Effector memory CD4-positive, alpha-beta T cell (primary cell): ENCODE results near the gene OXSR1.

ENCODE experiments used
- DNase-seq, 3 donors: peaks; one replicate each; pipeline ENCODE4 v3.0.0-alpha.2; 2020
- H3K27ac ChIP-seq: 2 replicates; pipeline ENCODE4 v1.7.0; 2013; ENCODE audit warnings: mild to moderate bottlenecking, low read length, moderate library complexity; ENCODE audit not compliant: insufficient read depth, poor library complexity, severe bottlenecking
- H3K27me3 ChIP-seq: replicated peaks from 2 replicates; pipeline ENCODE4 v1.7.0; 2013; ENCODE audit warnings: mild to moderate bottlenecking, low read length; ENCODE audit not compliant: insufficient read depth, control insufficient read depth, poor library complexity, severe bottlenecking
- H3K36me3 ChIP-seq: 2 replicates; pipeline ENCODE4 v1.7.0; 2013; ENCODE audit warnings: mild to moderate bottlenecking, low read length, moderate library complexity; ENCODE audit not compliant: control insufficient read depth, insufficient read depth
- H3K4me1 ChIP-seq: 2 replicates; pipeline ENCODE4 v1.7.0; 2013; ENCODE audit warnings: low read length, mild to moderate bottlenecking; ENCODE audit not compliant: control insufficient read depth, insufficient read depth, poor library complexity, severe bottlenecking
- H3K4me3 ChIP-seq: 2 replicates; pipeline ENCODE4 v1.7.0; 2013; ENCODE audit warnings: low read length, low read depth, mild to moderate bottlenecking; ENCODE audit not compliant: insufficient read depth, poor library complexity, severe bottlenecking
- H3K9me3 ChIP-seq: 2 replicates; pipeline ENCODE4 v1.7.0; 2013; ENCODE audit warnings: mild to moderate bottlenecking, low read length, moderate library complexity; ENCODE audit not compliant: control insufficient read depth

OXSR1 gene

DNA sequence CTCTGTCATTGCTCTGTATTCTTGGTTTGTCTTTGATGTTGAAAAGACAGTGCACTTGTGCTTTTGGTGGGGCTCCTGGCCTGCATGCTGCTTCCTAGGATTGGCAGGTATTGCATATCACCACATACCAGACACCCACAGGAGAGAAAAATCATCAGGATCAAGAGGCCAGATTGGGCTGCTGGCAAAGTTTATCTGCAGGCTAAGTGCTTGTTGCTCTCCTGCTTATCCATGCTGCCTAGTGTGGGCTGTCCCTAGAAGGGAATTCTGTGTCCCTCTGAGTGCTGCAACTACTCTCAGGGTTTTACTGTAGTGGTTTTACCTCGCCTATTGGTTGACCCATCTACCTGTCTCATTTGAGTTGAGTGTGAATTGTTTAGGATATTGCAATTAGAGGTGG is 99.4 kb downstream of the OXSR1 start:
- H3K27ac ChIP-seq = no peak overlapping the region

DNA sequence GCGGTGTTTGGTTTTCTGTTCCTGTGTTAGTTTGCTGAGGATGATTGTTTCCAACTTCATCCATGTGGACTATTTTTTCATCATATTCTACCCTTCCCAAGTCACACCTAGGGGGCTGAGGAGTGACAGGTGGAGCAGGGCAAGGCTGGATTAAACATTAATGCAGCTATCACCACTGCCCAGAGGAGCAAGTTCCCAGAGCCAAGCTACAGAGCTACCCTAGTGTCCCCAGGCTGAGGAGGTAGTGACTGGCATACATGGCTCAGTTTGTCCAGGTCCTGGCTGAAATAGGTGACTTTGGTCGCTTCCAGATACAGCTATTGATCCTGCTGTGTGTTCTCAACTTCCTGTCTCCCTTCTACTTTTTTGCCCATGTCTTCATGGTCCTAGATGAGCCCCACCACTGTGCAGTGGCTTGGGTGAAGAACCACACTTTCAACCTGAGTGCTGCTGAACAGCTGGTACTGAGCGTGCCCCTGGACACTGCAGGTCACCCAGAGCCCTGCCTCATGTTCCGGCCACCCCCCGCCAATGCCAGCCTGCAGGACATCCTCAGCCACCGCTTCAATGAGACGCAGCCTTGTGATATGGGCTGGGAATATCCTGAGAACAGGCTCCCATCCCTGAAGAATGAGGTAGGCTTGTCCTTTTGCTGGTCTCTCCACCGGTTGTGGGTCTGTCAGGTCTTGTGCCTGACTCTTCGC is 100.4 kb downstream of the OXSR1 start, which contains the start of gene SLC22A13:
TSS of gene SLC22A13 (plus strand) at position 209 of the 704 bp plus-strand sequence. CDS start at position 258, 49 bp downstream.
- H3K36me3 ChIP-seq = no peaks in the 10 kb centered on the region
- DNase-seq = no peak
- H3K4me1 ChIP-seq = no peaks in the 10 kb centered on the region
- H3K27me3 ChIP-seq = no peaks in the 10 kb centered on the region
- H3K9me3 ChIP-seq = no peaks in the 10 kb centered on the region
- H3K4me3 ChIP-seq = no peak within 1 kb of the TSS
- no peak within 1 kb of the TSS for H3K27ac ChIP-seq

More for the DNA sequence above, 99.4 kb downstream of the OXSR1 start:
- DNase-seq = no peak
- Histone ChIP-seq H3K27me3 (no peaks in the 10 kb centered on the region), H3K9me3 (no peaks in the 10 kb centered on the region), H3K4me3 (no peak overlapping the region), H3K4me1 (no peaks in the 10 kb centered on the region), H3K36me3 (no peaks in the 10 kb centered on the region)

DNA sequence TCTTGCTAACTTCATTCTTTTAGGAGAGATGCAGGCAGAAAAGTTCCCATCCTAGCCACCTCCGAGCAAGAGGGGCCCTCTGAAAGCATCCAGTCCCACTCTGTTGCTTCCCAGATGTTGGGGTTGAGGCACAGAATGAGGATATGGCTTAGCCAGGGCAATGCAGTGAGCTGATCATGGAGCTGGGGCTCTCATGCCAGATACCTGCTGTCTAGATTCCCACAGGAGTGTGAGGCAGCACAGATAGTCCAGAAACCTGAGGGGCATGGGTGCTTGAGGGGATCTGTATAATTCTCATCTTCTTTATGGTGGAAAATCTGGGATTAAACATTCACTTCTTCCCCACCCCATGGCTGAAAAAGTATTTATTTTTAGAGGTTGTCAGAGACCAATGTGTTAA is 101.5 kb downstream of the OXSR1 start:
- Histone ChIP-seq H3K36me3 (no peaks in the 10 kb centered on the region), H3K27ac (no peak overlapping the region), H3K9me3 (no peaks in the 10 kb centered on the region), H3K4me3 (no peak overlapping the region), H3K27me3 (no peaks in the 10 kb centered on the region), H3K4me1 (no peaks in the 10 kb centered on the region)
- no peak for DNase-seq

DNA sequence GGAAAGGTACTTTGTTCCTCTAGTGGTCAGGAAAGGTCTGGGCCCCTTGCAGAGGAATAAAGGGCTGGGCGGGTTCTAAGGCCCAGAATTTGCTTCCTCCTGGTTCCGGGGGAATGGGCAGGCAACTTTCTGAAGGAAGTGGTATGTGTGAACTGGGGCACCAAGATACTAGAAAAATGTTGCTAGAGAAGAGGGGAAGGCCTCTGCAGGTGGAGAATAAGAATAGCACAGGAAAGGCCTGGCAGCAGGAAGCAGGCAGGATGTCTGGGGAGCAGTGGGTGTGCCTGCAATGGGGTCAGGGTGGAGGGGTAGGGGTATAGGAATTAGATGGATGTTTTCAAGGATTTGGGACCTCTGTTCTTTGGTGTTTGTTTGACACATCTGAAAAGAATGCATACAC is 102.3 kb downstream of the OXSR1 start:
- DNase-seq = no peak
- no peaks in the 10 kb centered on the region for H3K4me1 ChIP-seq
- no peak overlapping the region for H3K27ac ChIP-seq

DNA sequence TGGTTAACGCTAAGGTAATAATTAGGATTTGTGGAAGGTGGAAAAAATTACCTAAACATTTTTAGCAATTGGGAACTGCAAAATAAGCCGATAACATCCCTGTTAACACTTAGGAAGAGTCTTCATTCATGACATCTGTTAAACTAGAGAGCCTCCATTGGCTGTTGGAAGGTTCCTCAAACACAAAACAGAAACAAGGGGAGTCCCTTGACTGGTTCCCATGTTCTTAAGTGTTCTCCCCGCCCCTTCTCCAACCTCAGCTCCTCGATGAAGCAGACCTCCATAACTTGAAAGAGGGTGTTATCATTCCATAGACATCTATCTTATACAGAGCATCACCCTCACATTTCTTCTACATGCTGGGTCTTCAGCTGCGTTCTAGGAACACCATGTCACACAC is 102.8 kb downstream of the OXSR1 start:
- no peak for DNase-seq
- Histone ChIP-seq H3K9me3 (no peaks in the 10 kb centered on the region), H3K27ac (no peak overlapping the region), H3K4me1 (no peaks in the 10 kb centered on the region), H3K36me3 (no peaks in the 10 kb centered on the region), H3K4me3 (no peak overlapping the region), H3K27me3 (no peaks in the 10 kb centered on the region)

More for the DNA sequence above, 102.3 kb downstream of the OXSR1 start:
- H3K36me3 ChIP-seq = no peaks in the 10 kb centered on the region
- H3K4me3 ChIP-seq = no peak overlapping the region
- no peaks in the 10 kb centered on the region for H3K27me3 ChIP-seq
- H3K9me3 ChIP-seq = no peaks in the 10 kb centered on the region

DNA sequence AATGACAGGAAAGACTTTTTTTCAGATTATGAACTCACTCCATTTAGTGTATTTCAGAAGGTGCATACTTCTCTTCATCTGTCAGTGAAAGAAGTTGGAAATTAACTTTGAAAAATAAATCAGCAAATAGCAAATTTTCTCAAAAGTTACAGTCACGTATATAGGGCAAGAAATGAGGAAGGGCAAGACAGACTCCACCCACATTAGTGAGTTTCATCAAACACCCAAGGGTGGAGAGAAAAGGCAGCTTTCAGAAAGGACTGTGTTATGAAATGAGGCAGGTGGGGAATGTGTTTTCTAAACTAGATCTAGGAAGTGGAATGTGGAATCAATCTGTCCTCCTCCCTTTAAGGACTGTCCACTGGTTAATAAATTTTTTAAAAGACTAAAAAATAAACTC is 103.2 kb downstream of the OXSR1 start:
- DNase-seq = no peak

DNA sequence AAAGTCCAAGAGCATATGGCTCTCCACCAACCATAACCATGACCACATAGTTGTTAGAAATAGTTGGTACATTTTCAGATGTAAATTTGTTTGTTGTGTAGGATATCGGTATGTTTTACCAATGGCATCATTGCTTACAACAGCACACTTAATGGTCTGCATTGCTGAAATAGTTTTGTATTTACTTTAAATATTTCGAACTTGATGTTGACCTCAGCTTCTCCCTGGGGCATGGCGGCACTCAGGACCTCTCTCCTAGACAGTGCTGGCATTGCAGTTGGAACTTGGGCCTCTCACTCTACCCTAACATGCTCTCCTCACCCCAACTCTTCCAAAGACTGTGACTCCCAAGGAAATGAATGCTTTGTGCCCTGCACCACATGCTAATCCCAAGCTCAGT is 105.3 kb downstream of the OXSR1 start:
- Histone ChIP-seq H3K4me1 (no peaks in the 10 kb centered on the region), H3K36me3 (peaks cover 2% of the 10 kb centered on the region), H3K27ac (no peak overlapping the region), H3K4me3 (no peak overlapping the region), H3K9me3 (no peaks in the 10 kb centered on the region), H3K27me3 (no peaks in the 10 kb centered on the region)
- no peak for DNase-seq

More for the DNA sequence above, 103.2 kb downstream of the OXSR1 start:
- H3K4me3 ChIP-seq = no peak overlapping the region
- H3K9me3 ChIP-seq = no peaks in the 10 kb centered on the region
- H3K4me1 ChIP-seq = no peaks in the 10 kb centered on the region
- H3K36me3 ChIP-seq = no peaks in the 10 kb centered on the region
- no peaks in the 10 kb centered on the region for H3K27me3 ChIP-seq
- no peak overlapping the region for H3K27ac ChIP-seq

DNA sequence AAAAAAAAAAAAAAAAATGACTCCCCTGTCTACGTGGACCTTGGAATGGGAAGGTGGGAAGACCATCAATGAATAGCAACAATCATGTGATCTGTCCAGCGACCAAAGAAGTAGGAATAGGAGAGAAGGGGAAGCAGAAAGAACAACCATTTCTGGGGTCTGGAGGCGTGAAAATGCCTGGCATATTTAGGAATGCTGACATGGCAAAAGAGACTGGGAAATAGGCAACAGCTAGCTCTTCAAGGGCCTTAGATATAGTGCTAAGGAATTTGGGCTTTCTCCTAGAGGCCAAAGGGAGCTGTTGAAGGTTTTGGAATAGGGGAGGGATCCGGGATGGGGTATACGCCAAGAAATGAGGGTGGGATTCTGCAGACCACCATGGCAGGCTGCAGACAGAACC is 106.2 kb downstream of the OXSR1 start:
- no peaks in the 10 kb centered on the region for H3K27me3 ChIP-seq
- no peak for DNase-seq
- H3K27ac ChIP-seq = no peak overlapping the region
- H3K4me1 ChIP-seq = no peaks in the 10 kb centered on the region
- H3K36me3 ChIP-seq = peaks cover 4% of the 10 kb centered on the region
- H3K9me3 ChIP-seq = no peaks in the 10 kb centered on the region
- no peak overlapping the region for H3K4me3 ChIP-seq

DNA sequence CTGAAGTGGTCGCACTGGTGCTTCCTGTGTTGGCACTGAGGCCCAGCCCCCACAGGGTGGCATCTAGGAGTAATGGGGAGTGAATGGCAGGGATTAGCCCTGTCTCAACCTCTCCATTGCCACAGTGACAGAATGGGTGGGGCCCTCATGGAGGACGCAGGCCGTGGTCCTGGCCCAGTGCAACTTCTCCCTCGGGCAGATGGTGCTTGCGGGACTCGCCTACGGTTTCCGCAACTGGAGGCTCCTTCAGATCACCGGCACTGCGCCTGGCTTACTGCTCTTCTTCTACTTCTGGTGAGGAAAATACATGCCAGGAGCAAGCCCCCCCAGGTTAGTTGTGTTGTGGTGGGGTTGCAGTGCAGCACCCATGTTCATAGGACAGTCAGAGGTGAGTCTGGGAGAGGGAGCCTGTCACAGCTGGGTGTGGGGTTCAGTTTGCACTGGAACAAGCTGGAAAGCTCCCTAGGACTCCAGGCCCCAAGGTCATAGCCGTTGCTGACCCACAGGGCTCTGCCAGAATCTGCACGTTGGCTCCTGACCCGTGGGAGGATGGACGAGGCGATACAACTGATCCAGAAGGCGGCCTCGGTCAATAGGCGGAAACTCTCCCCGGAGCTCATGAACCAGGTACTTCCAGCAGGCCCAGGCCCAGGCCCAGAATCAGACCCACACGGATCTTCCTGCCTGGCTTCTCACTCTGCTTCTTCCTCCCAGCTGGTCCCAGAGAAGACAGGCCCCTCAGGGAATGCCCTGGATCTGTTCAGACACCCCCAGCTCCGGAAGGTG is 109.7 kb downstream of the OXSR1 start:
- no peaks in the 10 kb centered on the region for H3K4me1 ChIP-seq
- no peak overlapping the region for H3K27ac ChIP-seq
- no peaks in the 10 kb centered on the region for H3K27me3 ChIP-seq
- no peak overlapping the region for H3K4me3 ChIP-seq
- no peaks in the 10 kb centered on the region for H3K9me3 ChIP-seq
- H3K36me3 ChIP-seq = peaks cover 4% of the 10 kb centered on the region
- DNase-seq = no peak

DNA sequence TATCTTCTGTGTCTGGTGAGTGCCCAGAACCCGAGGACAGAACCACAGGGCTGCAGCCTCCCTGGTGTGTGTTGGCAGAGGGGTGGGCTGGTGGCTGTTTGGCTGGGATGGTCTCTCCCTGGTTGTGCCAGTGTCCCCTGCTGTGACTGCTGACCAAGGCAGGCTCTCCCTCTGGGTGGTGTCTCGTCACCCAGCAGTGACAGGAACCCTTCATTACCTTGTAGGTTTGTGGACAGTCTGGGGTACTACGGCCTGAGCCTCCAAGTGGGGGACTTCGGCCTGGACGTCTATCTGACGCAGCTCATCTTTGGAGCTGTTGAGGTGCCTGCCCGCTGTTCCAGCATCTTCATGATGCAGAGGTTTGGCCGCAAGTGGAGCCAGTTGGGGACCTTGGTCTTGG is 110.3 kb downstream of the OXSR1 start:
- Histone ChIP-seq H3K36me3 (peaks cover 4% of the 10 kb centered on the region), H3K27ac (no peak overlapping the region), H3K4me3 (no peak overlapping the region), H3K4me1 (no peaks in the 10 kb centered on the region), H3K27me3 (no peaks in the 10 kb centered on the region), H3K9me3 (no peaks in the 10 kb centered on the region)
- DNase-seq = no peak
